Measurements from ENCODE around the gene WDR93. TPM values are rescaled to one million over a fixed set of nuclear protein-coding genes. Genes with fewer than 3 reads are reported as not detected.

Gene WDR93
- total and polyA plus RNA-seq, 2 donors from 2014 or later, result 1.2 to 2.5 TPM

GRCh38 chr15:89654847-89655805, 35.5 kb upstream of the WDR93 start, which contains the start of gene KIF7:
KIF7 (minus strand) TSS chr15:89655467; CDS start chr15:89652930, 2,537 bp downstream.
- FAIRE-seq, result no peak
- Histone ChIP-seq H3K27me3 (ENCODE audit: control insufficient read depth, insufficient read depth, low read length) (no peaks in the 10 kb centered on the region), H3K27ac (ENCODE audit: low read depth in 2 of 2, low read length in 2 of 2) (no peak within 1 kb of the TSS), H3K9ac (ENCODE audit: low read length in 3 of 3) (peak within 1 kb of the TSS in 2 of 3 donors; percentile 52 to 58), H3K36me3 (ENCODE audit: control insufficient read depth in 2 of 3, insufficient read depth in 3 of 3, low read length in 3 of 3) (no peaks in the 10 kb centered on the region), H3K9me3 (ENCODE audit: control insufficient read depth in 2 of 3, insufficient read depth in 1 of 3, low read length in 3 of 3) (no peaks in the 10 kb centered on the region), H3K4me3 (ENCODE audit: low read length in 3 of 3) (peak within 1 kb of the TSS; percentile 45 to 69 (median 60)), H3K4me1 (ENCODE audit: control insufficient read depth in 2 of 3, insufficient read depth in 2 of 3, low read depth in 1 of 3, low read length in 3 of 3) (no peaks in the 10 kb centered on the region)
- DNase-seq, result peak in 4 of 5 donors; percentile 79 to 89 (median 84)
- intact Hi-C loops (cut with DNase I), result no loop called here
- TF ChIP-seq, protein P1, sequence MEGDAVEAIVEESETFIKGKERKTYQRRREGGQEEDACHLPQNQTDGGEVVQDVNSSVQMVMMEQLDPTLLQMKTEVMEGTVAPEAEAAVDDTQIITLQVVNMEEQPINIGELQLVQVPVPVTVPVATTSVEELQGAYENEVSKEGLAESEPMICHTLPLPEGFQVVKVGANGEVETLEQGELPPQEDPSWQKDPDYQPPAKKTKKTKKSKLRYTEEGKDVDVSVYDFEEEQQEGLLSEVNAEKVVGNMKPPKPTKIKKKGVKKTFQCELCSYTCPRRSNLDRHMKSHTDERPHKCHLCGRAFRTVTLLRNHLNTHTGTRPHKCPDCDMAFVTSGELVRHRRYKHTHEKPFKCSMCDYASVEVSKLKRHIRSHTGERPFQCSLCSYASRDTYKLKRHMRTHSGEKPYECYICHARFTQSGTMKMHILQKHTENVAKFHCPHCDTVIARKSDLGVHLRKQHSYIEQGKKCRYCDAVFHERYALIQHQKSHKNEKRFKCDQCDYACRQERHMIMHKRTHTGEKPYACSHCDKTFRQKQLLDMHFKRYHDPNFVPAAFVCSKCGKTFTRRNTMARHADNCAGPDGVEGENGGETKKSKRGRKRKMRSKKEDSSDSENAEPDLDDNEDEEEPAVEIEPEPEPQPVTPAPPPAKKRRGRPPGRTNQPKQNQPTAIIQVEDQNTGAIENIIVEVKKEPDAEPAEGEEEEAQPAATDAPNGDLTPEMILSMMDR (IDR thresholded peaks at IDR 0.05; ENCODE audit: borderline replicate concordance, extremely low read depth, insufficient read depth), result no peak

DNA sequence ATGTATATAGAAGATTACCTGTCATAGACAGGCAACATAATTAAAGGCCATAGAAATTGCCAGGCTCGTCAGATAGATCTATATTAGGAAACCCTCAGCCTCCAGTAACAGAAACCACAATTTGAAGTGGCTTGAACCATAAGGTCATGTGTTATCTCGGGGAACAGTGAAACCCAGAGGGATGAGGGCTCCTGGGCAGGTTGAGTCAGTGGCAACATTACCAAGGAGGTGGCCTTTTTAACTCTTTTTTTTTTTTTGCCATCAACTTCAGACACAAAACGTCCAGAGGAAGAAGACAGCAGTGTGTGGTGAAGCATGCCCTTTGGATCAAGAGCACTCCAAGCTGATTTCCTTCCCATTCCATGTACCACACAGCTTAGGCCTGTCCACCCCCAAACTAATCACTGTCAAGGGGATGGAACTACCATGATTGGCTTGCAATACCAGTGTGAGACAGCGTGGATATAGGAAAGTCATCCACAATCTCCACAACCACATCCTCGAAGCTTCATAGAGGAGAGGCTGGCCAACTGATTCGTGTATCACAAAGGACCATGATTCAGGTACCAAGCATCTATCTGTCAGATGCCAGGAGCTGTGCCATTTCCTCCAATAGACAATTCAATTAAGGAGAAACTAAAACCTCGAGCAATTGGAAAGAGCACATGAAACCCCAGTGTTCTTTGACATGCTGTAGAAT, 34.3 kb upstream of the WDR93 start:
- Histone ChIP-seq H3K27me3 (ENCODE audit: control insufficient read depth, insufficient read depth, low read length) (no peaks in the 10 kb centered on the region), H3K4me3 (ENCODE audit: low read length in 3 of 3) (no peak overlapping the region), H3K9me3 (ENCODE audit: control insufficient read depth in 2 of 3, insufficient read depth in 1 of 3, low read length in 3 of 3) (no peaks in the 10 kb centered on the region), H3K36me3 (ENCODE audit: control insufficient read depth in 2 of 3, insufficient read depth in 3 of 3, low read length in 3 of 3) (no peaks in the 10 kb centered on the region), H3K27ac (ENCODE audit: low read depth in 2 of 2, low read length in 2 of 2) (no peak overlapping the region), H3K9ac (ENCODE audit: low read length in 3 of 3) (no peak overlapping the region), H3K4me1 (ENCODE audit: control insufficient read depth in 2 of 3, insufficient read depth in 2 of 3, low read depth in 1 of 3, low read length in 3 of 3) (no peaks in the 10 kb centered on the region)
- DNase-seq, result no peak
- intact Hi-C loops (cut with DNase I), result no loop called here
- TF ChIP-seq, protein P1 (IDR thresholded peaks at IDR 0.05; ENCODE audit: borderline replicate concordance, extremely low read depth, insufficient read depth), result no peak
- FAIRE-seq, result no peak

DNA sequence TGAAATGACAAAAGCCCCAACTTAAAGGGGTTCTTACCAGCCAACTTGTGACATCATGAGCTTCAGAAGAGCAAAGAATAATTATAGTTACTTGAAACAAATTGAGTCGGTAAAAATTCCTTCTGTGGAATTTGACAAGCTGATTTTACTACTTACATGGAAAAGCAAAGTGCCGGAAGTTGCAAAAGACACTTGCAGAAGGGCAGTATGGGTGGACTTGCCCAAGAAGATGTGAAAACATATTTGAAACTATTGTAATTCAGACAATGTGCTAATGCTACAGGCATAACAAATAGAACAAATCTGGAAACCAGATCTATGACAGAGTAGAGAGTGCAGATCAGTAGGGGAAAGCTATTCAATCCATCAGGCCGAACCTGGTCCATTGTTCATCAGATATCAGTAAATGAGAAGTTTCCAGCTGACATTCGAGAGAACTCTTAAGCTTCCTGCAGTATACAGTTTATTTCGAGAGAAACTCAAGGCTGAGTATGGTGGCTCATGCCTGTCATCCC, 32.9 kb upstream of the WDR93 start:
- Histone ChIP-seq H3K4me1 (ENCODE audit: control insufficient read depth in 2 of 3, insufficient read depth in 2 of 3, low read depth in 1 of 3, low read length in 3 of 3) (peaks cover 0 to 4% (median 0%) of the 10 kb centered on the region in 3 donors), H3K27me3 (ENCODE audit: control insufficient read depth, insufficient read depth, low read length) (no peaks in the 10 kb centered on the region), H3K9ac (ENCODE audit: low read length in 3 of 3) (no peak overlapping the region), H3K36me3 (ENCODE audit: control insufficient read depth in 2 of 3, insufficient read depth in 3 of 3, low read length in 3 of 3) (no peaks in the 10 kb centered on the region), H3K9me3 (ENCODE audit: control insufficient read depth in 2 of 3, insufficient read depth in 1 of 3, low read length in 3 of 3) (no peaks in the 10 kb centered on the region), H3K4me3 (ENCODE audit: low read length in 3 of 3) (no peak overlapping the region), H3K27ac (ENCODE audit: low read depth in 2 of 2, low read length in 2 of 2) (no peak overlapping the region)
- TF ChIP-seq, protein P1 (IDR thresholded peaks at IDR 0.05; ENCODE audit: borderline replicate concordance, extremely low read depth, insufficient read depth), result no peak
- FAIRE-seq (no peak), DNase-seq (no peak)
- intact Hi-C loops (cut with DNase I), result no loop called here
